SU-DHL-6 (cell line): ENCODE data around the gene FOSB.

Source experiments
- CTCF ChIP-seq: fragments of 200-600 bp; sonication (generic); IDR thresholded peaks from one replicate; pipeline ENCODE4 v1.5.1; 2017; ENCODE audit warnings: antibody characterized with exemption, mild to moderate bottlenecking, low read length, moderate library complexity; ENCODE audit not compliant: insufficient read depth, poor library complexity, severe bottlenecking
- EZH2phosphoT487 ChIP-seq: fragments of 200-600 bp; sonication (generic), shearing (Covaris generic); conservative IDR thresholded peaks from 2 replicates; pipeline ENCODE4 v1.6.1; 2018; ENCODE audit warnings: mild to moderate bottlenecking, antibody characterized with exemption, low read length, moderate library complexity, mixed read lengths

GRCh38 chr19:45473367-45473681 is 5.5 kb downstream of the FOSB start:
- TF ChIP-seq CTCF: no peak
- TF ChIP-seq EZH2phosphoT487: no peak
